HepG2 (cell line): ENCODE results near the gene ASTN1. TPM values are rescaled to one million over a fixed set of nuclear protein-coding genes. Genes with fewer than 3 reads are reported as not detected.

Experiments
- ATAC-seq: fragments of 200-7000 bp; cut with Tn5 transposase; 3 replicates; pipeline ENCODE4 v1.9.1; 2020; ENCODE audit warnings: mild to moderate bottlenecking, moderate library complexity
- BruUV-seq: library from RNA; stranded (reverse); fragments of 400-500 nt; replicated peaks from 2 replicates; lab custom pipeline; 2021; lab: Mats Ljungman, UMichigan
- CTCF ChIA-PET: fragments of 300-600 bp; formaldehyde crosslinking; extraction: SDS; loops from one replicate; lab custom pipeline; 2021; ENCODE audit warnings: low total read pairs, inconsistent platforms, low intra/inter-chr PET ratio; lab: Yijun Ruan, JAX
- POLR2A ChIA-PET: fragments of 350-600 bp; sonication (Branson Sonifier 250); formaldehyde crosslinking; loops from one replicate; lab custom pipeline; 2020; ENCODE audit warnings: antibody characterized with exemption, inconsistent platforms; lab: Yijun Ruan, JAX
- DNase-seq: peaks from one replicate; pipeline ENCODE4 v3.0.0-alpha.2; 2015; ENCODE audit warnings: low spot score
- FAIRE-seq: peaks from 3 replicates; lab custom pipeline; 2011; peaks lifted over from hg19 to GRCh38; lab: Jason Lieb, UNC
- H2AFZ ChIP-seq: one replicate; pipeline ENCODE4 v1.6.1; 2011; ENCODE audit warnings: low read length, inconsistent platforms
- H3K27ac ChIP-seq: fragments of 300-600 bp; 3 replicates; pipeline ENCODE4 v1.8.0; 2011; ENCODE audit warnings: mixed run types, mild to moderate bottlenecking, mixed read lengths, low read length, inconsistent platforms; ENCODE audit not compliant: insufficient read depth; ENCODE audit errors: extremely low read length
- H3K27me3 ChIP-seq, 2 experiments: fragments of 200-600 bp in 1 of 2; 2 replicates in 1 of 2; 3 replicates in 1 of 2; pipeline versions ENCODE4 v1.6.0 to v1.8.0; 2011; ENCODE audit warnings: low read length in 2 of 2, mild to moderate bottlenecking in 2 of 2, moderate library complexity in 2 of 2, inconsistent platforms in 1 of 2; ENCODE audit not compliant: insufficient read depth in 2 of 2, control insufficient read depth in 1 of 2
- H3K36me3 ChIP-seq, 2 experiments: fragments of 200-600 bp in 1 of 2; replicated peaks in 1 of 2; 2 replicates in 1 of 2; 3 replicates in 1 of 2; pipeline versions ENCODE4 v1.5.1 to v1.8.0; 2011; ENCODE audit warnings: low read length in 2 of 2, inconsistent platforms in 1 of 2; ENCODE audit not compliant: insufficient read depth in 2 of 2, control insufficient read depth in 1 of 2
- H3K4me1 ChIP-seq: 2 replicates; pipeline ENCODE4 v1.5.1; 2012; ENCODE audit warnings: low read length, inconsistent platforms; ENCODE audit not compliant: insufficient read depth
- H3K4me2 ChIP-seq: 2 replicates; pipeline ENCODE4 v1.6.0; 2011; ENCODE audit warnings: low read depth, low read length, inconsistent platforms
- H3K4me3 ChIP-seq, 3 experiments: fragments of 200-600 bp in 1 of 3; sonication (generic), shearing (Covaris generic) in 1 of 3; replicated peaks in 1 of 3; 2 replicates each; pipeline ENCODE4 v1.5.1; 2011 to 2016; ENCODE audit warnings: low read length in 3 of 3, inconsistent platforms in 2 of 3, low read depth in 2 of 3, mild to moderate bottlenecking in 2 of 3, control low read depth in 1 of 3, mixed read lengths in 1 of 3; ENCODE audit not compliant: insufficient read depth in 1 of 3
- H3K79me2 ChIP-seq: one replicate; pipeline ENCODE4 v1.6.1; 2011; ENCODE audit warnings: low read length, inconsistent platforms; ENCODE audit not compliant: insufficient read depth
- H3K9ac ChIP-seq: 2 replicates; pipeline ENCODE4 v1.6.0; 2011; ENCODE audit warnings: mild to moderate bottlenecking, low read depth, low read length, inconsistent platforms; ENCODE audit not compliant: insufficient read depth
- H3K9me3 ChIP-seq: 2 replicates; pipeline ENCODE4 v1.5.1; 2012; ENCODE audit warnings: mild to moderate bottlenecking, low read length
- H4K20me1 ChIP-seq: 2 replicates; pipeline ENCODE4 v1.6.0; 2011; ENCODE audit warnings: inconsistent platforms, mild to moderate bottlenecking, low read length, moderate library complexity; ENCODE audit not compliant: insufficient read depth
- GABPA ChIP-seq, 2 experiments: IDR thresholded peaks; 2 replicates each; pipeline ENCODE4 v1.6.1; 2011 to 2016; ENCODE audit warnings: low read depth in 2 of 2, low read length in 1 of 2, missing biosample characterization in 1 of 2, missing genetic modification characterization in 1 of 2
- GATAD2A ChIP-seq: IDR thresholded peaks from 2 replicates; pipeline ENCODE4 v1.6.1; 2016
- NCOA1 ChIP-seq: sonication (generic); formaldehyde crosslinking; IDR thresholded peaks from 2 replicates; pipeline ENCODE4 v1.9.0; 2021; ENCODE audit warnings: missing genetic modification reagents
- REPIN1 ChIP-seq: sonication (generic); formaldehyde crosslinking; IDR thresholded peaks from 2 replicates; pipeline ENCODE4 v1.8.0; 2022; ENCODE audit warnings: missing genetic modification reagents, low read depth, mild to moderate bottlenecking, borderline replicate concordance
- ZFAT ChIP-seq: sonication (generic); formaldehyde crosslinking; conservative IDR thresholded peaks from 2 replicates; pipeline ENCODE4 v1.8.1; 2023; ENCODE audit warnings: missing genetic modification reagents, inconsistent platforms
- ZNF547 ChIP-seq: sonication (generic); formaldehyde crosslinking; IDR thresholded peaks from 2 replicates; pipeline ENCODE4 v1.5.1; 2020; ENCODE audit warnings: mild to moderate bottlenecking, missing genetic modification reagents
- WGBS: methylation state at CpG from one replicate; pipeline ENCODE4 v1.1.6; 2017; ENCODE audit warnings: low lambda C conversion rate; 5-methylcytosine and 5-hydroxymethylcytosine counted together
- in situ Hi-C: cut with HindIII; loops from 2 replicates; pipeline ENCODE4 v1.10.0; 2017; ENCODE audit warnings: low pct_unique_long_range_greater_than_20kb; ENCODE audit not compliant: extremely low pct_ligation_motif_present
- intact Hi-C: fragments of 100-400 bp; cut with micrococcal nuclease; formaldehyde crosslinking; loops from one replicate; pipeline ENCODE4 v1.10.0; 2022; ENCODE audit not compliant: unreplicated experiment
- polyA plus RNA-seq, 8 experiments: library from polyadenylated mRNA; depleted of rRNA in 3 of 8; stranded (reverse) in 7 of 8; unstranded in 1 of 8; fragments of >200 nt; fragmentation: Illumina TruSeq in 4 of 8; extraction: Trizol in 4 of 8; gene quantifications; 2 replicates each; pipeline versions ENCODE4 v1.2.1 to v1.2.3, GENCODE V29; 2011 to 2016; ENCODE audit warnings: low read depth in 4 of 8, missing spikeins in 1 of 8, mixed read lengths in 1 of 8; ENCODE audit not compliant: insufficient read depth in 1 of 8
- total RNA-seq, 5 experiments: library from RNA; depleted of rRNA; stranded (reverse); fragments of >200 nt; fragmentation: Illumina TruSeq; extraction: Trizol; gene quantifications; 2 replicates each; pipeline ENCODE4 v1.2.3, GENCODE V29; 2016; ENCODE audit warnings: low read depth in 1 of 5
- TF ChIP-seq, protein P1 (sequence below): sonication (generic); formaldehyde crosslinking; IDR thresholded peaks from 2 replicates; pipeline ENCODE4 v1.9.0; 2021; ENCODE audit warnings: missing genetic modification reagents, borderline replicate concordance
- TF ChIP-seq, protein P2 (sequence below): sonication (generic); formaldehyde crosslinking; conservative IDR thresholded peaks from 2 replicates; pipeline ENCODE4 v1.8.0; 2022; ENCODE audit warnings: missing genetic modification reagents

ASTN1 gene
- total and polyA plus RNA-seq, 2 of the 13 experiments (the other 11 are each of a cell fraction or from before 2014, with no cell fraction given), result not detected

DNA sequence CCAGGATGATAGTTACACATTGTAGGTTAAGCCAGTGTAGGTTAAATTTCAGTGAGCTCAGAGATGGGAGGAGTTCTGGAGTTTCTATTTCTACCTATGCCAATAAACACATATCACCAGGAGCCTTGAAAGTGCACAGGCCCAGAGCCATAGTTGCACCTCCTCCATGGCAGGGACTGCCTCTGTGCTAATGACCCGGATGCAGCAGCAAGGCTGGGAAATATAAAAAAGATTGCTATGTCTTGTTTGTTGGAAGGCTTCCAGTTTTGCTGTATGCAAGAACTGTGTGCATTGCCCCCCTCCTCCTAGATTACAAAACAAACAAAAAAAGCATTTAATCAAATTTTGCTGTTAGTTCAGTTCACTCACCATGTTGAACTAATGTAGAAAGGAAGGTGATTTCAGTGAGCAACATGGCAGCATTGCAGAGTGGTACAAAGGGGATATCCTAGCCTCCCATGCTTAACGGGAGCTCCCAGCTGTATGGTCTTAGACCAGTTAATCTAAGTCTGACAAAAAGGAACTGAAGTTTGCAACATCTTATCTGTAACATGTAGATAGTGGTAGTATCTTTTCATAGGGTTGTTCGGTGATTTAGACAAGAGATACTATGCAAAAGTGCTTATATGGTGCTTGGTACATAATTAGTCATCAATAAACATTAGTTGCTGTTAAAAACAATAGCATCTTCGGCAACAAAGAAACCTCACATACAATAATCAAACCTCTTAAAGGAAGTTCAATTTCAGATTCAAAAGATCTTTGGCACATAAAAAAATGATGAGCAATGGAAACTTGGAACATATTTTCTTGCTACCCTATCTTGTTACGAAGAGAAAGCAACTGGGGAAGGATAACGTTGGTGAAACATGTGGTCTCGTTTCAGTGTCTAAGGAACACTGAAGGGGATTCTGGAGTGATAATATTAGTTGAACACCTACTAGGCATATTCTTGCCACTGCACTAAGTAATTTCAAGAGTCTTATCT is 309.5 kb downstream of the ASTN1 start:
- ChIA-PET POLR2A (no interaction called here), CTCF (no interaction called here)
- no peak overlapping the region for H3K27ac ChIP-seq
- intact Hi-C loops (no loop called here), in situ Hi-C loops (no loop called here)
- WGBS, result 18% methylated on average over 7 of the region's 7 CpGs
- DNase-seq (no peak), FAIRE-seq (no peak), ATAC-seq (no peak)
- no peaks in the 10 kb centered on the region for H4K20me1 ChIP-seq
- TF ChIP-seq GATAD2A, result no peak
- TF ChIP-seq ZNF547 (CRISPR knock-in tag), result no peak
- no peaks in the 10 kb centered on the region for H3K9me3 ChIP-seq
- no peaks in the 10 kb centered on the region for H3K36me3 ChIP-seq
- BruUV-seq, result no TSS peak
- no peak overlapping the region for H3K4me3 ChIP-seq
- H3K4me1 ChIP-seq, result no peaks in the 10 kb centered on the region
- H3K4me2 ChIP-seq, result no peak overlapping the region
- no peak overlapping the region for H3K9ac ChIP-seq
- H2AFZ ChIP-seq, result no peak overlapping the region
- H3K79me2 ChIP-seq, result no peaks in the 10 kb centered on the region
- no peaks in the 10 kb centered on the region for H3K27me3 ChIP-seq

DNA sequence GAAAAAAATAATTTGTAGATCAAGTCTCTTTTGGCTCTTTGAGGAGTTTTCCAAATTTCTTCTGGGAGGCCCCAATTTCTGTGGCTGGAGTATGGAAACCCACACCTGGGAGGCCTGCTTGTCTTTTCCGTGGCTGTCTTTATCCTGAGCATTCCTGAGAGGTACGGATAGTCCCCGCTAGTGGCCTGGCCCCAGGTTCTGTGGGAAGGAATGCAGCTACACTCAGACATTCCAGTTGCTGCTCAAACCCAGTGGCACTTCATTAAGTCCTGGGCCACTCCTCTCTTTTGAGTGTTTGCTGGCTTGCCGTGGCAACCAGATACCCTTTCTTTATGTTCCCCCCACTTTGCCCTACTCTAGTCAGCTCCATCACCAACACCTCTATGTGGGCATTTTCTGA is 310.4 kb downstream of the ASTN1 start:
- Histone ChIP-seq H3K27me3 (no peaks in the 10 kb centered on the region), H3K9ac (no peak overlapping the region), H2AFZ (no peak overlapping the region), H3K4me1 (no peaks in the 10 kb centered on the region), H4K20me1 (no peaks in the 10 kb centered on the region), H3K36me3 (no peaks in the 10 kb centered on the region), H3K79me2 (no peaks in the 10 kb centered on the region), H3K9me3 (no peaks in the 10 kb centered on the region), H3K4me3 (no peak overlapping the region), H3K27ac (no peak overlapping the region), H3K4me2 (no peak overlapping the region)
- TF ChIP-seq GABPA (IDR thresholded peaks at IDR 0.05; ENCODE audit: low read depth, low read length) (no peak), GABPA (CRISPR knock-in tag; IDR thresholded peaks at IDR 0.05; ENCODE audit: low read depth) (no peak), REPIN1 (CRISPR knock-in tag) (no peak), ZFAT (CRISPR knock-in tag) (no peak), NCOA1 (CRISPR knock-in tag) (no peak)
- TF ChIP-seq, protein P1, sequence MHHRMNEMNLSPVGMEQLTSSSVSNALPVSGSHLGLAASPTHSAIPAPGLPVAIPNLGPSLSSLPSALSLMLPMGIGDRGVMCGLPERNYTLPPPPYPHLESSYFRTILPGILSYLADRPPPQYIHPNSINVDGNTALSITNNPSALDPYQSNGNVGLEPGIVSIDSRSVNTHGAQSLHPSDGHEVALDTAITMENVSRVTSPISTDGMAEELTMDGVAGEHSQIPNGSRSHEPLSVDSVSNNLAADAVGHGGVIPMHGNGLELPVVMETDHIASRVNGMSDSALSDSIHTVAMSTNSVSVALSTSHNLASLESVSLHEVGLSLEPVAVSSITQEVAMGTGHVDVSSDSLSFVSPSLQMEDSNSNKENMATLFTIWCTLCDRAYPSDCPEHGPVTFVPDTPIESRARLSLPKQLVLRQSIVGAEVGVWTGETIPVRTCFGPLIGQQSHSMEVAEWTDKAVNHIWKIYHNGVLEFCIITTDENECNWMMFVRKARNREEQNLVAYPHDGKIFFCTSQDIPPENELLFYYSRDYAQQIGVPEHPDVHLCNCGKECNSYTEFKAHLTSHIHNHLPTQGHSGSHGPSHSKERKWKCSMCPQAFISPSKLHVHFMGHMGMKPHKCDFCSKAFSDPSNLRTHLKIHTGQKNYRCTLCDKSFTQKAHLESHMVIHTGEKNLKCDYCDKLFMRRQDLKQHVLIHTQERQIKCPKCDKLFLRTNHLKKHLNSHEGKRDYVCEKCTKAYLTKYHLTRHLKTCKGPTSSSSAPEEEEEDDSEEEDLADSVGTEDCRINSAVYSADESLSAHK (CRISPR knock-in tag), result no peak
- TF ChIP-seq, protein P2, sequence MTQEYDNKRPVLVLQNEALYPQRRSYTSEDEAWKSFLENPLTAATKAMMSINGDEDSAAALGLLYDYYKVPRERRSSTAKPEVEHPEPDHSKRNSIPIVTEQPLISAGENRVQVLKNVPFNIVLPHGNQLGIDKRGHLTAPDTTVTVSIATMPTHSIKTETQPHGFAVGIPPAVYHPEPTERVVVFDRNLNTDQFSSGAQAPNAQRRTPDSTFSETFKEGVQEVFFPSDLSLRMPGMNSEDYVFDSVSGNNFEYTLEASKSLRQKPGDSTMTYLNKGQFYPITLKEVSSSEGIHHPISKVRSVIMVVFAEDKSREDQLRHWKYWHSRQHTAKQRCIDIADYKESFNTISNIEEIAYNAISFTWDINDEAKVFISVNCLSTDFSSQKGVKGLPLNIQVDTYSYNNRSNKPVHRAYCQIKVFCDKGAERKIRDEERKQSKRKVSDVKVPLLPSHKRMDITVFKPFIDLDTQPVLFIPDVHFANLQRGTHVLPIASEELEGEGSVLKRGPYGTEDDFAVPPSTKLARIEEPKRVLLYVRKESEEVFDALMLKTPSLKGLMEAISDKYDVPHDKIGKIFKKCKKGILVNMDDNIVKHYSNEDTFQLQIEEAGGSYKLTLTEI (CRISPR knock-in tag), result no peak
- DNase-seq (no peak), ATAC-seq (no peak), FAIRE-seq (no peak)
- ChIA-PET CTCF (no interaction called here), POLR2A (no interaction called here)
- no TSS peak for BruUV-seq
- 19% methylated on average over 4 of the region's 4 CpGs for WGBS
- in situ Hi-C loops (no loop called here), intact Hi-C loops (no loop called here)
